ENCODE measurements around the gene SCGB2A2.

The SCGB2A2 gene

DNA sequence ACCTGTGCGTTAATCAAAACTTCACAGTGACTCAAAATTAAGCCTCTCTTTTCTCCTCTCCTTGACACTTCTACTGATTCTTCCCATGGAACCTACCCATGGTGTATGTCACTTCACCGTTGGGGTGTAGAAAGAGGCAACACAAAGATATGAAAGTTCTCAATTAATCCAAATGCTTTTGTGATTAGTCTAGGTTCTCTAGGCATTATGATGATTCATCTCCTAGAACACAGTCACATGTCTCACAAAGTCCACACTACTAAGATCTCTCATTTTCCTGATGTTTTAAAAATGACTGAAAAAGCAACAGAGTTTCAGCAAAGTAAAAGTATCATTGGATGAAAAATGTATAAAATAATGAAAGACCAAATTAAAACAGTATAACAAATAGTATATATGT lies 13.7 kb upstream of the SCGB2A2 start:
- no peak for DNase-seq (ENCODE audit: low read depth, low spot score)
- TF ChIP-seq, protein P1, sequence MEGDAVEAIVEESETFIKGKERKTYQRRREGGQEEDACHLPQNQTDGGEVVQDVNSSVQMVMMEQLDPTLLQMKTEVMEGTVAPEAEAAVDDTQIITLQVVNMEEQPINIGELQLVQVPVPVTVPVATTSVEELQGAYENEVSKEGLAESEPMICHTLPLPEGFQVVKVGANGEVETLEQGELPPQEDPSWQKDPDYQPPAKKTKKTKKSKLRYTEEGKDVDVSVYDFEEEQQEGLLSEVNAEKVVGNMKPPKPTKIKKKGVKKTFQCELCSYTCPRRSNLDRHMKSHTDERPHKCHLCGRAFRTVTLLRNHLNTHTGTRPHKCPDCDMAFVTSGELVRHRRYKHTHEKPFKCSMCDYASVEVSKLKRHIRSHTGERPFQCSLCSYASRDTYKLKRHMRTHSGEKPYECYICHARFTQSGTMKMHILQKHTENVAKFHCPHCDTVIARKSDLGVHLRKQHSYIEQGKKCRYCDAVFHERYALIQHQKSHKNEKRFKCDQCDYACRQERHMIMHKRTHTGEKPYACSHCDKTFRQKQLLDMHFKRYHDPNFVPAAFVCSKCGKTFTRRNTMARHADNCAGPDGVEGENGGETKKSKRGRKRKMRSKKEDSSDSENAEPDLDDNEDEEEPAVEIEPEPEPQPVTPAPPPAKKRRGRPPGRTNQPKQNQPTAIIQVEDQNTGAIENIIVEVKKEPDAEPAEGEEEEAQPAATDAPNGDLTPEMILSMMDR (IDR thresholded peaks at IDR 0.05; ENCODE audit: low read depth, low read length), result no peak
- in situ Hi-C loops (cut with HindIII; ENCODE audit: low sequenced_read_pairs), result no loop called here
- H3K4me3 ChIP-seq (ENCODE audit: low read depth, low read length), result no peak overlapping the region

DNA sequence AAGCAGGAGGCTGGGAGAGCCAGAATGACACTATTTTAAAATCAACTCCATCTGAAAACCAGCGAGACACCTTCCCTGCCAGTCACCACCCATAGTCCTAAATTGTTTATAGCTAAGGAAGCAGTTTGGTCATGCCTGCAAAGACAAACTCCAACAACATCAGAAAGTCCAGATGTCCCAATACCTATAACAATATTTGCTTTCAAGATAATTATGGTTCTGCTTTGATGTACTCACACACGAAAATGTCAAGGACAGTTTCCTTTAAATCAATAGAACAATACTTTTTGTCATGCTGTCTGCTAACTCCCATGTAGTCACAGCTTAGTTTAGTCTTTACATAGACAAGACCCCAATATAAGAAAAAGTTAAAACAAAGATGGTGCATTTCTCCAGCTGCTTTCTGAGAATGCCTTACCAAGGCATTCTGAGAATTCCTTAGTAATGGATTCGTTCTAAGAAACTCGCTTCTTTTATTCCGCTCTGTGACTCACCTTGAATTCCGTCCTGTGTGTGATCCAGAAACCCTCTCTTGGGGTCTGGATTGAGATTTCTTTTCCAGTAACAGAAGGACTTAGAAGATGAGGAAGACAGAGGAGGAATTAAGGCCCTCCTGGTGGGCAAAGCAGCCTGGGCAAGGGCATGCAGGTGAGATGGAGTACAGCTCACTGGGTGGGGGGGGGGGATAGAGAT lies 9.6 kb upstream of the SCGB2A2 start:
- in situ Hi-C loops (cut with HindIII; ENCODE audit: low sequenced_read_pairs), result no loop called here
- TF ChIP-seq, protein P1 (IDR thresholded peaks at IDR 0.05; ENCODE audit: low read depth, low read length), result no peak
- DNase-seq (ENCODE audit: low read depth, low spot score), result no peak
- H3K4me3 ChIP-seq (ENCODE audit: low read depth, low read length), result no peak overlapping the region

- in situ Hi-C loops (cut with HindIII; ENCODE audit: low sequenced_read_pairs), result no loop called here
- TF ChIP-seq, protein P1 (IDR thresholded peaks at IDR 0.05; ENCODE audit: low read depth, low read length), result no peak
- peak; percentile 3 for DNase-seq (ENCODE audit: low read depth, low spot score)
- H3K4me3 ChIP-seq (ENCODE audit: low read depth, low read length), result no peak overlapping the region
Measured at GRCh38 chr11:62264004-62264403, 6.0 kb upstream of the SCGB2A2 start.

DNA sequence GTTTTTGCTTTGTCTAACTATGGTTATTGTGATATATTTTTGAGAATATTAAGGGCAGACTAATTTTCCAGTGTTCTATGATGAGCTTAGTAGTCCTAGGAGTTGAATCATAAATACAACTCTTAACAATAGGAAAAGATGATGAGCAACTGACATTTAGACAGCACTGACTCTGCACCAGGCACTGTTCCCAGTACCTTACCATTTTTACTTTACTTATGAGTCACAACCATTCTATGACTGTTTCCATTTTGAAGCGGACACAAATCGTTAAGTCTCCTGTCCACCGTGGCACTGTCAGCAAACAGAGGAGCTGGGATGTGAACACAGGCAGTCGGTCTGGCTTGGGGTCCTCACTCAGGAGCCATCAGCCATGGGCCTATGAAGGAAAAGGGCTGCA lies 3.4 kb upstream of the SCGB2A2 start:
- no peak overlapping the region for H3K4me3 ChIP-seq (ENCODE audit: low read depth, low read length)
- in situ Hi-C loops (cut with HindIII; ENCODE audit: low sequenced_read_pairs), result no loop called here
- TF ChIP-seq, protein P1 (IDR thresholded peaks at IDR 0.05; ENCODE audit: low read depth, low read length), result no peak
- DNase-seq (ENCODE audit: low read depth, low spot score), result no peak

DNA sequence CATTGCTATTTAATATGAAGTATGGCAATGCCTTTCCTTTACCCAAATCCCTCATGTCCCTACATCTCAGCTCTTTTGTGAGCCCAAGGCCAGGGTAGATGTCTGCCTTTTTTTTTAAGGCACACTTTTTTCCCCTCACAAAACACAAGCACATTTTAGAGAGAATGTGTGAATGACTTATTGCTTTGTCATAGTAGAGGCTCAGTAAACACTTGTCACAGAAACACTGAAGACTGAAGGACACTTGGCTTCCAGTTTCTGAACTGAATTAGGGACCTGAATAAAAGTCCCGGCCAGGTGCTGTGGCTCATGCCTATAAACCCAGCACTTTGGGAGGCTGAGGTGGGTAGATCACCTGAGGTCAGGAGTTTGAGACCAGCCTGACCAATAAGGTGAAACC lies 2.9 kb upstream of the SCGB2A2 start:
- no peak overlapping the region for H3K4me3 ChIP-seq (ENCODE audit: low read depth, low read length)
- in situ Hi-C loops (cut with HindIII; ENCODE audit: low sequenced_read_pairs), result no loop called here
- no peak for DNase-seq (ENCODE audit: low read depth, low spot score)
- TF ChIP-seq, protein P1 (IDR thresholded peaks at IDR 0.05; ENCODE audit: low read depth, low read length), result no peak

DNA sequence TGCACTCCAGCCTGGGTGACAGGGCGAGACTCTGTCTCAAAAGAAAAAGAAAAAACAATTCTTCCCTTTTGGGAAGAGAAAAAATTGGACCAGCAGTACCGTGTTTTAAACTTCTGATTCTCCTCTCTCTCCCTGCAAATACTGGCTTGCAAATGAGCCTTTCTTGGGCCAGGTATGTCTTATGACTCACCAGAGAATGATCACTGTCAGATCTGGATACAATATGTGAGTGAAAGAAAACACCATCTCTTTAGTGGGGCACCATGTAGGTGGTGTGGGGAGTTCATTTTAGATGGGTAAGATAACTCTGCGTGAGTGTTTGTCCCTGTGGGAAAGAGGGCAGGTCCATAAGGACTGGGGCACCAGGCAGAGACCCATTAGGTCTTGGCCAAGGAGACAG lies 2.4 kb upstream of the SCGB2A2 start:
- no peak overlapping the region for H3K4me3 ChIP-seq (ENCODE audit: low read depth, low read length)
- no peak for DNase-seq (ENCODE audit: low read depth, low spot score)
- in situ Hi-C loops (cut with HindIII; ENCODE audit: low sequenced_read_pairs), result no loop called here
- TF ChIP-seq, protein P1 (IDR thresholded peaks at IDR 0.05; ENCODE audit: low read depth, low read length), result no peak
